GM19099 (cell line): ENCODE results near the gene TBC1D20.

Source experiments
- POLR2A ChIP-seq: IDR thresholded peaks from 3 replicates; pipeline ENCODE4 v1.6.1; 2011; ENCODE audit warnings: low read depth; ENCODE audit not compliant: insufficient read length; ENCODE audit errors: extremely low read depth

Gene TBC1D20

DNA sequence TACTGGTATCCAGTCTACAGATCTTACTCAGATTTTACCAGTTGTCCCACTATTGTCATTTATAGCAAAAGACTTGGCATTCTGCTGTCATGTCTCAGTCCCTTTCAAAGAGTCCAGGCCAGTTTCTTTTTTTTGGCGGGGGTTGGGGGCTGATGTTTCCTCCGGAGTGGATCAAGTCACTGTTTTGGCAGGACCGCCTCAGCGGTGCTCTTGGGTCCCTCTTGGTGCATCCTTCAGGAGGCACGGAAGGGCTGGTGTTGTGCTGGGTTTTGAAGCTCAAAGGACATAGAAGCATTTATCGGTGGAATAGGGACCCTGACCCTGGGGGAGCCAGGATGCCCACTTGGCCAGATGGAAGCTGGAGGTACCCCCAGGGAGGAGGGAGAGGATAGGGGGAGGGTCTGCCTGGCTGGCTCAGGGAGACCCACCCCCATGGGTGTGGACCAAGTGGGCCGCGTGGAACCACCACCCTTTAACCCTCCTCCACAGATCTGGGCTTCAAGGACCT, 43.4 kb downstream of the TBC1D20 start:
- no peak for TF ChIP-seq POLR2A

DNA sequence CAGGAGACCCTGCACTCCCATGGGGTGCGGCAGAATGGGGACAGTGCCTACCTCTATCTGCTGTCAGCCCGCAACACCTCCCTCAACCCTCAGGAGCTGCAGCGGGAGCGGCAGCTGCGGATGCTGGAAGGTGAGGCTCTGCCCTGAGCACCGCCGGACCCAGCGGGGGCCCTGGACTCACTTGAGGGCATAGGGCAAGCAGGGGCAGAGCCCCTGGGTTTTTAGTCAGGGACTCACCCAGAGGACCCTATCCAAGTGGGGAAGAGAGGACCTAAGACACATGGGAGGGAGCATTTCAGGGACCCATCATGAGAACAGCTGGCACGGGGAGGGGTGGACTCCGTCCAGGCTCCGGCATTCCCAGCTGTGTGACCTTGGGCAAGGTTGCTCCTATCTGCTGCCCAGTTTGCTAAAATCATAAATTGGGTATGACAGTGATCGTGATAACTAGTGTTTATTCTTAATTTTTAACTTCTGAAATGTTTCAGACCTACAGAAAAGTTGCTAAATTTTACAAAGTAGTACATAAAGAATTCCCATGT, 44.5 kb downstream of the TBC1D20 start:
- no peak for TF ChIP-seq POLR2A

DNA sequence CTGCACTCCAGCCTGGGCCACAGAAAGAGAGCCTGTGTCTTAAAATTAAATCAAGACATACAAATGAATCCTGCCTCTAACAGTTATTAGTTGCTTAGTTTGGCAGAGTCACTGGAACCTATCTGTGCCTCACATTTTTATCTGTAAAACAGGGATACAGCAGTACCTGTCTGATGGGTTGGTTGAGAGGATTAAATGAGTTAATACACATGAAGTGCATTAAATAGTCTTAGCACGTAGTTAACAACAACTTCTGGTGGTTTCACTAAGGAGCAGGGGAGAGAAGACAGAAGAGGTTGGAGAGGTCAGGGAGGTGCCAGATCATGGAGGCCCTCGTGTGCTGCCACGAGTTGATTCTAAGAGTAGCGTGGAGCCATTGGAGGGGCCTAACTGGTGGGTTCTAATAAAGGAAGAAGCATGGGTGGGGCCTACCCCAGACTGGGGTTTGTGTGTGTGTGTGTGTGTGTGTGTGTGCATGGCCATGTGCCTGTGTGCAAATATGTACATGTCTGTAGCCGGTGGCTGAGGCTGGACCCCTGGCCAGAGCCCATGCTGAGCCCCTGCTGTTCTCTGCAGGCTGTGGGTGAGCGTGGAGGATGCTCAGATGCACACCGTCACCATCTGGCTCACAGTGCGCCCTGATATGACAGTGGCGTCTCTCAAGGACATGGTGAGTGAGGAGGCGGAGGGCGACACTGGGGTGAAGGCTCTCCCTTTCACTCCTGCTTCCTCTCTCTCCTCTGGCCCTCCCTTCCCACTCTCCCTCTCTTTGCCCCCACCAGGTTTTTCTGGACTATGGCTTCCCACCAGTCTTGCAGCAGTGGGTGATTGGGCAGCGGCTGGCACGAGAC, 45.2 kb downstream of the TBC1D20 start:
- no peak for TF ChIP-seq POLR2A

DNA sequence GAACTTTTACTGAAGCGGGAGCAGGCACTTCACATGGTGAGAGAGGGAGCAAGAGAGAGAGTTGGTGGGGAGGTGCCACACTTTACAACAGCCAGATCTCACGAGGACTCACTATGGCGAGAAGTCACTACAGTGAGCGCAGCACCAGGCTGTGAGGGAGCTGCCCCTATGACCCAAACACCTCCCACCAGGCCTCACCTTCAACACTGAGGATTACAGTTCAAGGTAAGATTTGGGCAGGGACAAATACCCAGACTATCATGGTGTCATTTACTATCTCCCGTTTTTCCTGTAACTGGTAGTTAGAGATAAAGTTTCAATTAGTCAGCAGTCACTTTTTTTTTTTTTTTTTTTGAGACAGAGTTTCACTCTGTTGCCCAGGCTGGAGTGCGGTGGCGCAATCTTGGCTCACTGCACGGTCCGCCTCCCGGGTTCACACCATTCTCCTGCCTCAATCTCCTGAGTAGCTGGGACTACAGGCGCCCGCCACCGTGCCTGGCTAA, 46.5 kb downstream of the TBC1D20 start:
- no peak for TF ChIP-seq POLR2A

DNA sequence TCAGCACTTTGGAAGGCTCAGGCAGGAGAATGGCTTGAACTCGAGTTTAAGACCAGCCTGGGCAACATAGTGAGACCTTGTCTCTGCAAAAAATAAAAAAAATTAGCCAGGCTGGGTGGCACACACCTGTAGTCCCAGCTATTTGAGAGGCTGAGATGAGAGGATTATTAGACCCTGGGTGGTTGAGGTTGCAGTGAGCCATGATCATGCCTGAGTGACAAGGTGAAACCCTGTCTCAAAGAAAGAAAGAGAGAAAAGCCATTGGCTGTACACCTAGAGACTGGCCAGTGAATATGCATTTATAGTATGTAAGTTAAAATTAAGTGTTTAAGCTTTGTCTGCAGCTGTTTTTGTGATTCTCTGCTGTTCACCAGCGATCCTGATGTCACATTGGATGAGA, 48.2 kb downstream of the TBC1D20 start:
- no peak for TF ChIP-seq POLR2A

GRCh38 chr20:412081-412480, 50.3 kb downstream of the TBC1D20 start:
- TF ChIP-seq POLR2A = no peak

- TF ChIP-seq POLR2A = no peak
Observed at GRCh38 chr20:409697-410559, 52.4 kb downstream of the TBC1D20 start.

DNA sequence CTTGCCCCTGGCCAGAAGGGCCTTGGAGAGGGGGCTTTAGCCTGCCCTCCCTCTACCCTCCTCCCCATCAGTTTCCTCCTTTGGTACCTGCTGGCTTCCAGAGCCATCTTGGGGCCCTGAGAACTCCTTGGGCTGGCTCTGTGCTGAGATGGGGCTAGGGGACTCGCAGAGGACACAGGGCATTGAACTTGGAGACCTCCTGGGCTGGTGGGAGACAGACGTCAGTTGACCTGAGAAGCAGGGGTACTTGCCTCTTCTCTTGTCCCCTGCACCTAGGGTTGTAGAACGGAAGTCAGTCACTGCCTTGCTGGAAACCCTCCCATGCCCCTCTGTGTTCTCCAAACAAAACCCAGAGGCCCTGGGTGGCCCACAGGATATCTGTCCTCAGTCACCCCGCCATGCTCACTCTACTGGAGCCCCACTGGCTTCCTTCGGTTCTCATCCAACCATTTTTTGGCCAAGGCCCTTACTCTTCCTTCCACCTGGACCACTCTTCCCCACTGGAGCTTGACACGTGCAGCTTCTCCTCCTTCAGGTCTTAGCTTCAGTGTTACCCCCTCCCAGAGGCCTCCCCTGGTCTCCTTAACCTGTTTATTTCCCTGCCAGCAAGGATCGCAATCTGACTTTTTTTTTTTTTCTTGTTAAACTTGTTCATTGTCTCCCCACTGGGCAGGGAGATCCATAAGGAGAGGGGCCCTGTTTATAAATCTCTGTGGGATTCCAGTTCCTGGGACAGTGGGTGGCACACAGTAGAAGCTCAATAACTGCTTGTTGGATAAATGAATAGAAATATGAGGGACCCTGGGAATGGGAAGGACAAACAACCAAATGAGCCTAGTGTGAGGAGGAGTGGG, 53.3 kb downstream of the TBC1D20 start:
- TF ChIP-seq POLR2A = no peak

- peak; percentile 85 for TF ChIP-seq POLR2A
Observed at GRCh38 chr20:407953-408842, 54.1 kb downstream of the TBC1D20 start, which contains the start of gene RBCK1. Gene RBCK1, plus strand, starts transcription at chr20:408299. Its CDS starts 459 bp downstream, at chr20:408758.

GRCh38 chr20:407133-407952, 55.0 kb downstream of the TBC1D20 start:
- no peak for TF ChIP-seq POLR2A

DNA sequence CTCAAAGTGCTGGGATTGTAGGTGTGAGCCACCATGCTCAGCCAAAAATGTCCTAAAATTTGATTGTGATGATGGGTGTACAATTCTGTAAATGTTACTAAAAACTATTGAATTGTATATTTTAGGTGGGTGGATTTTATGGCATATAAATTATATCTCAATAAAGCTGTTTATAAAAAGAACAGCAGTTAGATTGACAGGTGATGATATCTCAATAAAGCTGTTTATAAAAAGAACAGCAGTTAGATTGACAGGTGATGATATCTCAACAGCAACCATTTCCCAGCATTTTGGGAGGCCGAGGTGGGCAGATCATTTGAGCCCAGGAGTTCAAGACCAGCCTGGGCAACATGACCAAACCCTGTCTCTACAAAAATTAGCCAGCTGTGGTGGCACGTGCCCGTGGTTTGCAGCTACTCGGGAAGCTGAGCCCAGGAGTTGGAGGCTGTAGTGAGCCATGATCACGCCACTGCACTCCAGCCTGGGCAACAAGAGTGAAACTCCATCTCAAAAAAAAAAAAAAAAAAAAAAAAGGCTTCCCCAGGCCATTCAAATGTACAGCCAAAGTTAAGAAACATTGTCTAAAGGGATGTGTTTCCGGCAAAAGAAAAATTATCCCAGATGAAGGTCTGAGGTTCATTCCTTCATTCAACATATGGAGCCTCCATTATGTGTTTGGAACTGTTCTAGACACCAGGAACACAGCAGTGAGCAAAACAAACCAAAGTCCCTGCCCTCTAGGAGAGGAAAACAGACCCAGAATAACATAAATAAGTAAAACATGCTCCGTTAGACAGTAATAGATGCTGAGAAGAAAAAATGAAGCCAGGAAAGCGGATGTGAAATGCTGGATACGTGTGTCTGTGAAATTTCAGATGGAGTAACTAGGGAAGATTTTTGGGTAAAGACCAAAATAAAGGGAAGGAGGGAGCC, 55.9 kb downstream of the TBC1D20 start:
- no peak for TF ChIP-seq POLR2A
